Measurements from ENCODE around the gene PTGS2. TPM values are rescaled to one million over a fixed set of nuclear protein-coding genes. Genes with fewer than 3 reads are reported as not detected.

The PTGS2 gene
- total and polyA plus RNA-seq, 4 donors: 5.3 to 20.6 (median 15.5) TPM

DNA sequence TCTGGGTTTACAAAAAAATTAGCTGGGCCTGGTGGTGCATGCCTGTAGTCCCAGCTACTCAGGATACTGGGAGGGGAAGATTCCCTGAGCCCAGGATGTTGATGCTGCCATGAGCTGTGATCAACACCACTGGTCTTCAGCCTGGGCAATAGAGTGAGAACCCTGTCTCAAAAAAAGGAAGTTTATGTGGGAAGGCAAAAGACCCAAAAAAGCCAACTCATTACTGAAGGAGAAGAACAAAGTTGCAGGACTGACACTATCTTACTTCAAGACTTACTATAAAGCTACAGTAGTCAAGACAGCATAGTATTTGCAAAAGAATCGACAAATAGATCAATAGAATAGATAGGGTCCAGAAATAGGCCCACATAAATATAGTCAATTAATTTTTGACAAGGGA lies 9.2 kb upstream of the PTGS2 start:
- 67 to 94% methylated on average over 1 of the region's 1 CpG for WGBS, 2 donors
- H3K9me3 ChIP-seq (ENCODE audit: control insufficient read depth in 4 of 4, insufficient read depth in 3 of 4, low read length in 3 of 4): no peaks in the 10 kb centered on the region
- no peaks in the 10 kb centered on the region for H3K27me3 ChIP-seq (ENCODE audit: control insufficient read depth in 3 of 3, insufficient read depth in 3 of 3, low read length in 2 of 3)
- H3K4me1 ChIP-seq (ENCODE audit: control insufficient read depth in 5 of 5, insufficient read depth in 5 of 5, low read length in 5 of 5): no peaks in the 10 kb centered on the region
- no peaks in the 10 kb centered on the region for H3K36me3 ChIP-seq (ENCODE audit: control insufficient read depth in 4 of 4, insufficient read depth in 4 of 4, low read length in 4 of 4)
- ATAC-seq (ENCODE audit: insufficient read depth, low FRiP score): no peak
- no peak overlapping the region for H3K4me3 ChIP-seq
- TF ChIP-seq, protein P1, sequence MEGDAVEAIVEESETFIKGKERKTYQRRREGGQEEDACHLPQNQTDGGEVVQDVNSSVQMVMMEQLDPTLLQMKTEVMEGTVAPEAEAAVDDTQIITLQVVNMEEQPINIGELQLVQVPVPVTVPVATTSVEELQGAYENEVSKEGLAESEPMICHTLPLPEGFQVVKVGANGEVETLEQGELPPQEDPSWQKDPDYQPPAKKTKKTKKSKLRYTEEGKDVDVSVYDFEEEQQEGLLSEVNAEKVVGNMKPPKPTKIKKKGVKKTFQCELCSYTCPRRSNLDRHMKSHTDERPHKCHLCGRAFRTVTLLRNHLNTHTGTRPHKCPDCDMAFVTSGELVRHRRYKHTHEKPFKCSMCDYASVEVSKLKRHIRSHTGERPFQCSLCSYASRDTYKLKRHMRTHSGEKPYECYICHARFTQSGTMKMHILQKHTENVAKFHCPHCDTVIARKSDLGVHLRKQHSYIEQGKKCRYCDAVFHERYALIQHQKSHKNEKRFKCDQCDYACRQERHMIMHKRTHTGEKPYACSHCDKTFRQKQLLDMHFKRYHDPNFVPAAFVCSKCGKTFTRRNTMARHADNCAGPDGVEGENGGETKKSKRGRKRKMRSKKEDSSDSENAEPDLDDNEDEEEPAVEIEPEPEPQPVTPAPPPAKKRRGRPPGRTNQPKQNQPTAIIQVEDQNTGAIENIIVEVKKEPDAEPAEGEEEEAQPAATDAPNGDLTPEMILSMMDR (IDR thresholded peaks at IDR 0.05; ENCODE audit: control extremely low read depth, extremely low read depth): no peak
- no peak for DNase-seq
- H3K27ac ChIP-seq (ENCODE audit: low read depth in 1 of 2, low read length in 1 of 2): no peak overlapping the region
- H3K9ac ChIP-seq (ENCODE audit: insufficient read depth in 1 of 2, low read length in 2 of 2): no peak overlapping the region

DNA sequence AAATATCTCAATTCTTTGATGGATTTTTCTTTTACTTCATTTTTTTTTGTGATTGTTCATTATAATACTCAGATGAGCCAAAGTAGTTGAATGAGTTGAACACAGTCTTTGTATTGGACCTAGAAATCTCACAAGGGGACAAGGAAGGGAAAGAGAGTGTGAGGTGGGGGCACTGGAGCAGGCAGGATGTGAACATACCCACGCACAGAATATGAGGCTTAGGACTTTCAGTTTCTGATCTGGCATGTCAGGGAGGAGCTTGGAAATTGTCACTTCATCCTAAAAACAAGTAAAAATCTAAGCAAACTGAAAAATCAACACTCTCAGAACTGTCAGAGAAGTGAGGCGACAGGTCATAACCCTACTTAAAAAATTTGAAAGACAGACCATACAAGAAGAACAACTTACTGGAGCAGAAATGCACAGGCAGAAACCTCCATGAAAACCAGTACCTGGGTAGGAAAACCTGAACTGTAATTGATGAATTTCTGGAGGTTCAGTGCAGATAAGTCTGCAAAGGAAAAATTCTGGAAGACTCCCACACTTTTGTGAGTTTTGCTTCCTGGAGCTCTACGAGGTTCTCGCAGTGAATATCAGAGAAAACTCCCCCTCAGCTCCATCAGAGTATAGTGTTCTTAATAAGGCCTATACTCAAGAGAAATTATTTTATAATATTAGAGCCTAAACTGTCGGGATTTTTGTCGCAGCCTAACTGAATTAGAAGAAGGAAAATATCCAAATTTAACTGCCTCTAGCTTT lies 3.6 kb upstream of the PTGS2 start:
- Histone ChIP-seq H3K27me3 (ENCODE audit: control insufficient read depth in 3 of 3, insufficient read depth in 3 of 3, low read length in 2 of 3) (no peaks in the 10 kb centered on the region), H3K4me3 (no peak overlapping the region), H3K27ac (ENCODE audit: low read depth in 1 of 2, low read length in 1 of 2) (no peak overlapping the region), H3K4me1 (ENCODE audit: control insufficient read depth in 5 of 5, insufficient read depth in 5 of 5, low read length in 5 of 5) (peaks cover 0 to 16% (median 0%) of the 10 kb centered on the region in 5 donors), H3K36me3 (ENCODE audit: control insufficient read depth in 4 of 4, insufficient read depth in 4 of 4, low read length in 4 of 4) (no peaks in the 10 kb centered on the region), H3K9ac (ENCODE audit: insufficient read depth in 1 of 2, low read length in 2 of 2) (no peak overlapping the region), H3K9me3 (ENCODE audit: control insufficient read depth in 4 of 4, insufficient read depth in 3 of 4, low read length in 3 of 4) (no peaks in the 10 kb centered on the region)
- WGBS, 2 donors: 83 to 88% methylated on average over 6 of the region's 6 CpGs
- no peak for ATAC-seq (ENCODE audit: insufficient read depth, low FRiP score)
- TF ChIP-seq, protein P1 (IDR thresholded peaks at IDR 0.05; ENCODE audit: control extremely low read depth, extremely low read depth): no peak
- DNase-seq: no peak

DNA sequence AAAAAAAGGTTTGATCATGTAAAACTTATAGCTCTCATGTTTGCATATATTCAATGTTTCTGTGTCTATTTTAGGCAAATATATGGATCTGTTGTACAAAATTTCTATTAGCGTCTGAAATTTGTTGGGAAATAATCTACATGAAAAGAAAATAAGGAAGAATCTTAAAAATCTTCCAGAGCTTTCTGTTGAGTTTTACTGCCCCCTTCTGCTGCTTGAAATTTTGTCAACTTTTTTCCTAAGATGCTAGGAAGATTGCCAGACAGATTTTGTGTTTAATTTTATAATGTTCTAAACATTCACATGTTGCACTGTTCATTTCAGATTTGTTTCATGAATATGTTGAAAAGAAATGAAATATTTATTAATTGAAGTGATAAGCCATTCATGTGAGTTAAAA lies 2.5 kb upstream of the PTGS2 start:
- H3K27ac ChIP-seq (ENCODE audit: low read depth in 1 of 2, low read length in 1 of 2): no peak overlapping the region
- 12 to 26% methylated on average over 1 of the region's 1 CpG for WGBS, 2 donors
- ATAC-seq (ENCODE audit: insufficient read depth, low FRiP score) (no peak), DNase-seq (peak in 2 of 3 donors; percentile 45 to 73)
- no peak overlapping the region for H3K4me3 ChIP-seq
- no peak overlapping the region for H3K9ac ChIP-seq (ENCODE audit: insufficient read depth in 1 of 2, low read length in 2 of 2)
- peaks cover 0 to 16% (median 0%) of the 10 kb centered on the region in 5 donors for H3K4me1 ChIP-seq (ENCODE audit: control insufficient read depth in 5 of 5, insufficient read depth in 5 of 5, low read length in 5 of 5)
- H3K27me3 ChIP-seq (ENCODE audit: control insufficient read depth in 3 of 3, insufficient read depth in 3 of 3, low read length in 2 of 3): no peaks in the 10 kb centered on the region
- no peaks in the 10 kb centered on the region for H3K36me3 ChIP-seq (ENCODE audit: control insufficient read depth in 4 of 4, insufficient read depth in 4 of 4, low read length in 4 of 4)
- TF ChIP-seq, protein P1 (IDR thresholded peaks at IDR 0.05; ENCODE audit: control extremely low read depth, extremely low read depth): peak; percentile 5
- no peaks in the 10 kb centered on the region for H3K9me3 ChIP-seq (ENCODE audit: control insufficient read depth in 4 of 4, insufficient read depth in 3 of 4, low read length in 3 of 4)
